Glomerular visceral epithelial cell (primary cell): ENCODE results near the gene CD46.
"Not testable (repeated sequence)": the region's sequence is repeated elsewhere in the genome, so short reads cannot be mapped to it uniquely, and the experiment has no call there.

Experiments used
- DNase-seq: peaks from one replicate; pipeline ENCODE4 v3.0.0-alpha.2; 2016; ENCODE audit errors: extremely low spot score

The CD46 gene

GRCh38 chr1:207750631-207751305, 1.1 kb upstream of the CD46 start:
- no peak for DNase-seq

DNA sequence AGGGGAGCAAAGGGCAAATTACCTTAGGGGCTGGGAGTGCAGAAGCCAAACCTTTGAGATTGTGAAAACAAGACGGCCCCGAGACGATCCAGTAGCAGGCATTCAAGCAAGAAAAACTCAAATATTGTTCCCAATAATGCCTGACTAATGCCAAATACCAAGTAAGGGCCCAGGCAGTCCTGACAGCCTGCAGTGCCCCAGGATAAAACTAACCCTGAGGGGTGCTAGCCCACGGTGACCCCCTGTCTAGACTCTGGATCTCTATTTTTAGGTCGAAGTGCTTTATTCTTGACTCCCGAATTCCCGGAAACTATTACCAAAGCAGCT, 428 bp upstream of the CD46 start:
- DNase-seq: not testable (repeated sequence)

- peak; percentile 37 for DNase-seq
These were observed 673 bp downstream of the CD46 start for GRCh38 chr1:207752456-207752998.

- no peak for DNase-seq
These were observed 1.8 kb downstream of the CD46 start for GRCh38 chr1:207753611-207754010.

DNA sequence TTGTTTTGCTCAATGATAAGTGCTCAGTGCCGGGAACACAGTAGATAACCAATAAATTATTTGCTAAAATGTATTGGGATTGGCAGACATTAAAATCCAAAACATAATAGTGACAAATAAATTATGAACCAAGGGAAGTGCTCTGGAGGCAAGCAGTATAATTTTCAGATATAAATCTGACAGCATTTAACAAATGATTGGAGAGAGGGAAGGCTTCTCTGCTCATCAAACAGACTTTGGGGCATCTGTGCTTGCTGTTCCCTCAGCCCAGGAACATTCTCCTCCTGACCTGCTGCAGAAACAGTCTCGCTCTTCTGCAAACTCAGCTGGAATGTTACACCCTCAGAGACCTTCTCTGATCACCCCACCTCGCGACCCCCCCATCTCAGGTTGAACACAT, 2.2 kb downstream of the CD46 start:
- DNase-seq: no peak

DNA sequence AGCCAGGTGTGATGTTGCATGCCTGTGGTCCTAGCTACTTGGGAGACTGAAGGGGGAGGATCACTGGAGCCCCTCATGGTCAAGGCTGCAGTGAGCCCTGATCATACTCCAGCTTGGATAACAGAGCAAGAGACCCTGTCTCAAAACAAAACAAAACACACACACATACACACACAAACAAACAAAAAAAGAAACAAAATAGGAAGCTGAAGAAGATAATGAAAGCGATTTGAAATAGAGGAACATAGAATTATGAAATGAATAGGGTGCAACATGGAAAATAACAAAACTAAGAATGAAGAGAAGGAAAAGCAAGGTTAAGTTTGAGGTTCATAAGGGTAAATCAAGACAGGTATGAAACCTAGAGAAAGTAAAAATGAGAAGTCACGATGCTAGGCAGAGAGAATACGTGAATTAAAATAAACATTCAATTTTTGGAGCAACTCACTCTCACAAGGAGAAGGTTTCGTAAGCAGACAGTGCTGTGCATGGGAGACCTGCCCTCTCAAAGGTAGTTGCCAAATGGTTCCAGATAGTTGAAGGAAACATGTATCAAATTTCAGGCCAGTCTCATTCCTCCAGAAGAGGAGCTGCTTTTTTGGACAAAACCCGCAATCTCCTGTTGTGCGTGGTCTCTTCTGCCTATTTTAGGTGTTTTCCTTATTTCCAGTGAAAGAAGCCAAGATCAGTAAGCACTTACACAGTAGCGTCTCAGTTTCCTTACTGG, 3.3 kb downstream of the CD46 start:
- DNase-seq: no peak

- DNase-seq: no peak
These were observed 4.2 kb downstream of the CD46 start for GRCh38 chr1:207755846-207756693.

DNA sequence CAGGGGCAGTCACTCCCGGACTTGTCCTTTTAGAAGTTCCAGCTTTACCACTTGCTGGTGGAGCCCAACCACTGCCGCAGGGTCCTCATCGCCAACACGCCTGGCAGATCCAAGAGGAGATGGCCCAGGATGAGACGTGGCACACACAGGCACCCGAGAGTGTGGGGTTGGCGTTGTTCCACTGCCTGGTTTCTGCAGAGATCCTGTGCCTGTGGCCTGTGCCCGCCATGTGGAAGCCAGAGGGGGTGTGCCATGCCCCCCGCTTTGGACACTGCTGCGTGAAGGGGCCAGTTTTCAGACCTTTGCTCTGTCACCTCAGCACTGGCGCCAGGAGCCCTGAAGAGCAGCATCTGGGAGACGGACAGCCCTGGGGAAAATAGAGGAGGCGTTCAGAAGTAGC, 10.8 kb downstream of the CD46 start:
- DNase-seq: no peak

GRCh38 chr1:207763091-207763490, 11.2 kb downstream of the CD46 start:
- no peak for DNase-seq

DNA sequence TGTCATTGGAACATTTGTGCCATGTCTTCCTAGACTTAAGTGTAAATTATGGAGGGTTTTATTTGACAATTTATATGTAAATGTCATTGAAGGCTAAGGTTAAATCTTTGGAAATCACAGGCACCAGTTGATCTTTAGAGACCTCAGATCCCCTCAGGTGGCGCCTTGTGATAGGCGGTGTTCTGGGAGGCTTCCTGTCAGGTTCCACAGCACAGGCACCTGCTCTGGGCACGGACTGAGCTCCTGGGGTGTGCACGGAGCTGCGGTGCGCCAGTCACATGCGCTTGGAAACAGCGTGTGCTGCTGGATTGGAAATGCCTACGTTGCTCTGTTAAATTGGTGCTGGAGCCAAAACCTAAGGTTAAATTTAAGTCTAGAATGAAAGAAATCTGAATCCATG, 12.1 kb downstream of the CD46 start:
- DNase-seq: no peak

GRCh38 chr1:207766569-207766968, 14.7 kb downstream of the CD46 start:
- DNase-seq: no peak

DNA sequence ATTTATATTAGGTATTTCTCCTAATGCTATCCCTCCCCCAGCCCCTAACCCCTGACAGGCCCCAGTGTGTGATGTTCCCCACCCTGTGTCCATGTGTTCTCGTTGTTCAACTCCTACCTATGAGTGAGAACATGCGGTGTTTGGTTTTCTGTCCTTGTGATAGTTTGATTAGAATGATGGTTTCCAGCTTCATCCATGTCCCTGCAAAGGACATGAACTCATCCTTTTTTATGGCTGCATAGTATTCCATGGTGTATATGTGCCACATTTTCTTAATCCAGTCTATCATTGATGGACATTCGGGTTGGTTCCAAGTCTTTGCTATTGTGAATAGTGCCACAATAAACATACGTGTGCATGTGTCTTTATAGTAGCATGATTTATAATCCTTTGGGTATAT, 18.7 kb downstream of the CD46 start:
- DNase-seq: not testable (repeated sequence)

DNA sequence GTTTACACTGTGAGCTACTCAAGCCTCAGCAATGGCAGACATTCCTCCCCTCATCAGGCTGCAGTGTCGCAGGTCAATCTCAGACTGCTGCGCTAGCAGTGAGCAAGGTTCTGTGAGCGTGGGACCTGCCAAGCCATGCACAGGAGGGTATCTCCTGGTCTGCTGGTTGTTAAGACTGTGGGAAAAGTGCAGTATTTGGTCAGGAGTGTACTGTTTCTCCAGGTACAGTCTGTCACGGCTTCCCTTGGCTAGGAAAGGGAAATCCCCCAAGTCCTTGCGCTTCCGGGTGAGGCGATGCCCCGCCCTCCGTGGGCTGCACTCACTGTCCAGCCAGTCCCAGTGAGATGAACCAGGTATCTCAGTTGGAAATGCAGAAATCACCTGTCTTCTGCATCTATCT, 24.2 kb downstream of the CD46 start:
- DNase-seq: not testable (repeated sequence)

- DNase-seq: not testable (repeated sequence)
These were observed 25.6 kb downstream of the CD46 start for GRCh38 chr1:207777412-207777811.

- DNase-seq: no peak
These were observed 27.2 kb downstream of the CD46 start for GRCh38 chr1:207779008-207779407.

GRCh38 chr1:207781312-207781711, 29.5 kb downstream of the CD46 start:
- DNase-seq: no peak

GRCh38 chr1:207787776-207788175, 35.9 kb downstream of the CD46 start:
- DNase-seq: no peak

GRCh38 chr1:207789386-207789785, 37.5 kb downstream of the CD46 start:
- DNase-seq: no peak

DNA sequence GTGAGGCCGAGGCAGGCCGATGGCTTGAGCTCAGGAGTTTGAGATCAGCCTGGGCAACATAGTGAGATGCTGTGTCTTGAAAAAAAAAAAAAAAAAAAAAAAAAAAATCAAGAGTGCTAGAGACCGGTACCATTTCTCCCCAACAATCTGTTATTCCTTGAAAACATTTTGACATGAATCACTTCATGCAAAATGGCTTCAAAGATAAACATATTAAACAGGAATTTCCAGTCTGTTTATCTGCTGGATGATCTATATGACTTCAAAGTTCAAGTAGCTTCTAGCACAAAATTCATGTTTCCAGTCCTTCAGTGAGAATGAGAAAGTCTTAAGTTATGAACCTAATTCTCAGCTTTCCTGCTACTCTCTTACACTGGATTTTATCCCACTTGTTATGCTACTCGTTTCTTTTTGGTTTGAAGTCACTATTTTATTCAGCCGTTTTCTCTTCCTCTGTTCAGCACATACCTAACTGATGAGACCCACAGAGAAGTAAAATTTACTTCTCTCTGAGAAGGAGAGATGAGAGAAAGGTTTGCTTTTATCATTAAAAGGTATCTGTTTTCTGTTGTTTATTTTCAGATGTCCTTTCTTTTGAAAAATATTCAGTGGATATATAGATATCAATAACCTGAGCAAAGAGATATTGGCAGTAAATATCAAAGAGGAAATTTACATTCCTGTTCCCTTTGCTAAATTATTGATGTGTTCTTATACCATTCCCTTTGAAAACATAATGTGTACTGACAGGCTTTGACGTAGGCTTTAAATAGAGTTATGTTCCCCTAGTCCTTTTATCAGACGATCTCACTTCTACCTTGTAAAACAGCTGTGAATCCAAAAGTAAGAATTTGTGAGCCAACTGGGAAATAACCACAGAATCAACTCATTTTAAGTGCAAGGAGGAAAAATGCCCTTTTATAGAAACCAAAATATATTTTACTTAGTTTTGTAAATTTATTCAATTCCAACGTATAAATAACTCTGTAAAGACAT, 38.2 kb downstream of the CD46 start:
- no peak for DNase-seq

- DNase-seq: no peak
These were observed 39.4 kb downstream of the CD46 start for GRCh38 chr1:207791290-207791689.

DNA sequence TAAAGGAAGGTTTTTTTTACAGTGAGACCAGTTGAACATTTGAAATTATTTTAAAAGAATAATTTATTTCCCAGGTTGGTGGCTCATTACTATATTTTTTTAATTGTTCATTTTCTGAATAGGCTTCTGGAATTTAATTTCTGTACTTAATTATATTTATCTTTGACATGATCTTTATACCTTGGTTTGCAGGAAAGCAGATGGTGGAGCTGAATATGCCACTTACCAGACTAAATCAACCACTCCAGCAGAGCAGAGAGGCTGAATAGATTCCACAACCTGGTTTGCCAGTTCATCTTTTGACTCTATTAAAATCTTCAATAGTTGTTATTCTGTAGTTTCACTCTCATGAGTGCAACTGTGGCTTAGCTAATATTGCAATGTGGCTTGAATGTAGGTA, 41.5 kb downstream of the CD46 start:
- DNase-seq: no peak
